ENCODE measurements around the gene SLX9. TPM values are rescaled to one million over a fixed set of nuclear protein-coding genes. Genes with fewer than 3 reads are reported as not detected.

SLX9 gene
- total RNA-seq, 1 donor from 2014 or later = 31.8 TPM

DNA sequence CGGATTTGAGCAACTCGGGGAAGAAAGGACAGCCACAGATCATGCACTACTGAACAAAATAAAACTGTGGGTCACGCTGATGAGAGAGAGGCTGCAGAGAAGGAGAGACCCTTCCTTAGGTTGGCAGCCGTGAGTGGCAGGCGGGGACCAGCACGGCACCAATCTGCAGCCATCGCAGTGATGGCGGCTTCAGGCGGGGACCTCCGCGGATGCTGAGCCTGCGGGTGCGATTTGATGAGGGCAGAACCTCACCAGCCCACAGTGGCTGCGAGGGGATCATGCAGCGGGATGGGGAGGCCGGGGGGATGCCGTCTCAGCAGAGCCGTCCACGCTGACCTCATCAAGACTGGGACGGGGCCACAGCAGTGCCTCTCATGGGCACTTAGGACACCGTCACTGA, 30.9 kb upstream of the SLX9 start:
- TF ChIP-seq, protein P1, sequence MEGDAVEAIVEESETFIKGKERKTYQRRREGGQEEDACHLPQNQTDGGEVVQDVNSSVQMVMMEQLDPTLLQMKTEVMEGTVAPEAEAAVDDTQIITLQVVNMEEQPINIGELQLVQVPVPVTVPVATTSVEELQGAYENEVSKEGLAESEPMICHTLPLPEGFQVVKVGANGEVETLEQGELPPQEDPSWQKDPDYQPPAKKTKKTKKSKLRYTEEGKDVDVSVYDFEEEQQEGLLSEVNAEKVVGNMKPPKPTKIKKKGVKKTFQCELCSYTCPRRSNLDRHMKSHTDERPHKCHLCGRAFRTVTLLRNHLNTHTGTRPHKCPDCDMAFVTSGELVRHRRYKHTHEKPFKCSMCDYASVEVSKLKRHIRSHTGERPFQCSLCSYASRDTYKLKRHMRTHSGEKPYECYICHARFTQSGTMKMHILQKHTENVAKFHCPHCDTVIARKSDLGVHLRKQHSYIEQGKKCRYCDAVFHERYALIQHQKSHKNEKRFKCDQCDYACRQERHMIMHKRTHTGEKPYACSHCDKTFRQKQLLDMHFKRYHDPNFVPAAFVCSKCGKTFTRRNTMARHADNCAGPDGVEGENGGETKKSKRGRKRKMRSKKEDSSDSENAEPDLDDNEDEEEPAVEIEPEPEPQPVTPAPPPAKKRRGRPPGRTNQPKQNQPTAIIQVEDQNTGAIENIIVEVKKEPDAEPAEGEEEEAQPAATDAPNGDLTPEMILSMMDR (IDR thresholded peaks at IDR 0.05; ENCODE audit: unreplicated experiment) = no peak
- no peak overlapping the region for H3K4me3 Mint-ChIP-seq
- H3K4me1 Mint-ChIP-seq = peaks cover 12% of the 10 kb centered on the region
- H3K36me3 Mint-ChIP-seq = no peaks in the 10 kb centered on the region
- no peak for DNase-seq (ENCODE audit: low spot score in 2 of 2, unreplicated experiment in 2 of 2)
- H3K27me3 Mint-ChIP-seq (ENCODE audit: low read depth) = no peaks in the 10 kb centered on the region
- no peaks in the 10 kb centered on the region for H3K9me3 Mint-ChIP-seq
- peak overlapping the region; percentile 1 for H3K27ac Mint-ChIP-seq

DNA sequence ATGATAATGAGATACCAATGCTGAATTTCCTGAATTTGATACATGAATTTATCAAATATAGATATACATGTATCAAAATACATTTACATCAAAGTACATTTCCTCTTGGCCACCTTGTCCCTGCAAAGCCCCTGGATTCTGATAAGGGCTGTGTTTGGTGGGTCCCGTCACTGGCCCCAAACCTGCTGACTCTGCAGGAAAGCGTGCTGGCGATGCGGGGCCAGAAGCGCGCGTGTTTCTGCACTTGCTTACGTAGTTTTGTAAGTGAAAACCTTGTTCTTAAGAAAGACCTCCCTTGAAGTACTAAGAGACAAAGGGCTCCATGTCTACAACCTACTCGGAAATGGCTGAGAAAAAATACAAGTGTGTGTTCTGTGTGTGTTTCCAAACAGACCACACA, 30.1 kb upstream of the SLX9 start:
- H3K9me3 Mint-ChIP-seq = no peaks in the 10 kb centered on the region
- no peaks in the 10 kb centered on the region for H3K36me3 Mint-ChIP-seq
- peaks cover 12% of the 10 kb centered on the region for H3K4me1 Mint-ChIP-seq
- H3K27ac Mint-ChIP-seq = no peak overlapping the region
- H3K27me3 Mint-ChIP-seq (ENCODE audit: low read depth) = no peaks in the 10 kb centered on the region
- TF ChIP-seq, protein P1 (IDR thresholded peaks at IDR 0.05; ENCODE audit: unreplicated experiment) = no peak
- no peak overlapping the region for H3K4me3 Mint-ChIP-seq
- no peak for DNase-seq (ENCODE audit: low spot score in 2 of 2, unreplicated experiment in 2 of 2)

DNA sequence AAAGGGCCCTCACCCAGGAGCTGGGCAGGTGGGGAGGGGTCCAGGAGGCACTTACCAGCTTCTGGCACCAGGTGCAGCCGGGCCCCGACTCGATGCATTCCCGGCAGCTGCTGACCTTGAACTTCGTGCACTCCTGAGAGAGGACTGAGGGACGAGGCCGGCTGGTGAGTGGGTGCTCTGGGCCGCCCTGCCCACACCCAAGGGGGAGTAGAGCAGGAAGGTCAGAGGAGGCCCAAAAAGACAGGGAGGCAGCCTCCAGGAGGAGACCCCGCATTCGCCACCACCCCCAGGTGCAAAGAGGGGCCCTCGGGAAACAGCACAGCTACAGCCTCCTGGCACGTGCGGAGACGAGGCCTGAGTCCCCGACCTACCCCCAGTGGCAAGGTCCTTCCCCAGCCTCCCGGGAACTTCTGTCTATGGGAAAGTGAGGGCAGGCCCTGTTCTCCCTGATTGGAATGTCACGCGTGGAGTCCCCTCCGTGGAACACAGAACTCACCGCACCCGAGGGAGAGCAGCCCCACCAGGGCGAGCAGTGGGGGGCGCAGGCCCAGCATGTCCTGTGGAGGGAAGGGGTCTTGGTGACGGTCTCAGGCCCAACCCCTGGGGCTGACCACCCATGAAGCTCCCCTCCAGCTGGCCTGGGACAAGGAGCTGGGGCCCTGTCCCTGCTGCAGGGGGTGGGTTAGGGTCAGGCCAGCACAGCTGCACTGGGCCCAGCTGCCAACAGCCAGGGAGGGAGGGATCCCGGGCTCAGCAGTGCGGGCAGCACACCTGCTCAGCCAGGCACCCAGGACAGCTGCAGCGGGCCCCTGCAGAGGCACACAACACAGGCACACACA, 29.4 kb upstream of the SLX9 start:
- Mint-ChIP-seq H3K4me3 (no peak overlapping the region), H3K27ac (no peak overlapping the region), H3K4me1 (peaks cover 12% of the 10 kb centered on the region), H3K36me3 (no peaks in the 10 kb centered on the region), H3K27me3 (ENCODE audit: low read depth) (no peaks in the 10 kb centered on the region), H3K9me3 (no peaks in the 10 kb centered on the region)
- DNase-seq (ENCODE audit: low spot score in 2 of 2, unreplicated experiment in 2 of 2) = no peak
- TF ChIP-seq, protein P1 (IDR thresholded peaks at IDR 0.05; ENCODE audit: unreplicated experiment) = no peak

DNA sequence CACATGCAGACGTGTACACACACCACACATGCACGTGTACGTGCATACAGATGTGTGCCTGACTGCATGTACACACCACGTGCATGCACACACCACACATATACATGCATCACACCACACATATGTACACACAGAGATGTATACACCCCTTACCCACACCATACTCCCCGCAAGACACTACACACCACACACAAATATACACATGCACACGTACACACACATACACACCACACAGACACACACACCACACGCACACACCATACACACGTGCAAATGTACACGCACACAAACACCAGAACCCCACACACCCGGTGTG, 28.8 kb upstream of the SLX9 start:
- H3K9me3 Mint-ChIP-seq = no peaks in the 10 kb centered on the region
- no peak for DNase-seq (ENCODE audit: low spot score in 2 of 2, unreplicated experiment in 2 of 2)
- TF ChIP-seq, protein P1 (IDR thresholded peaks at IDR 0.05; ENCODE audit: unreplicated experiment) = no peak
- no peaks in the 10 kb centered on the region for H3K36me3 Mint-ChIP-seq
- no peak overlapping the region for H3K4me3 Mint-ChIP-seq
- peaks cover 12% of the 10 kb centered on the region for H3K4me1 Mint-ChIP-seq
- H3K27me3 Mint-ChIP-seq (ENCODE audit: low read depth) = no peaks in the 10 kb centered on the region
- no peak overlapping the region for H3K27ac Mint-ChIP-seq

DNA sequence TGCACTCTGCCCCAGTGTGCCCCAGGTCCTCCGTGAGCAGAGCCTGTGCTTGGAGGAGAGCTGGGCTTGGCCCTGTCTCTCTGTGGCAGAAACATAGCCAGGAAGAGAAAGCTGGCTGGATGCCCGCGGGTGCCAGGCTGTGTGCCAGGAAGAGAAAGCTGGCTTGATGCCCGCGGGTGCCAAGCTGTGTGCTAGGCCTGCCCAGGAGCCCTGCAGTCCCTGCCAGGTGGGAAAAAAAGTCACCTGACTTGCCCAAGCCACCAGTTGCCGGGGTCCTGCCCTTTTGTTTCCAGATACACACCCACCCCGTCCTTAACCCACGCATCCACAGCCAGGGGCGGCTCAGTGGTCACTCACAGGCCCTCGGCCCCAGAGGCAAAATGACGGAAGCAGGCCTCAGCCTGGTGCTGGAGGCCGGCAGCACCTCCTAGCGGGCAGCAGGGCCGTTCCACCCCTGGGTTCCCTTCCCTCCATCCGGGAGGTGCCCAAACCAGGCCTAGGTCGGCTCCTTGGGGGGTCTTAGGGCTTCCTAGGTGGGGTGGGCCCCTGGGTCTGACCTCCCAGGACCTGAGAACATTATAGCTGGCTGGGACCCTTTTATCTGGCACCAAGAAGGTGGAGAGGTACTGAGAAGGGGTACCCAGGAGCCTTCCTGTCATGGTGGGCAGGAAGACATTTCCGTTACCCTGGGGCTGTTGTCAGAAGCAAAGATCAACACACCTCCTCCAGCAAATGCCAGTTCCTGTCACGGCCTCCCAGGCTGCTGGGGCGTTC, 28.3 kb upstream of the SLX9 start:
- TF ChIP-seq, protein P1 (IDR thresholded peaks at IDR 0.05; ENCODE audit: unreplicated experiment) = no peak
- H3K36me3 Mint-ChIP-seq = no peaks in the 10 kb centered on the region
- H3K27ac Mint-ChIP-seq = no peak overlapping the region
- DNase-seq (ENCODE audit: low spot score in 2 of 2, unreplicated experiment in 2 of 2) = no peak
- no peak overlapping the region for H3K4me3 Mint-ChIP-seq
- H3K4me1 Mint-ChIP-seq = peaks cover 12% of the 10 kb centered on the region
- H3K27me3 Mint-ChIP-seq (ENCODE audit: low read depth) = no peaks in the 10 kb centered on the region
- H3K9me3 Mint-ChIP-seq = no peaks in the 10 kb centered on the region
